ENCODE measurements around the gene SV2C. TPM values are rescaled to one million over a fixed set of nuclear protein-coding genes. Genes with fewer than 3 reads are reported as not detected.

The SV2C gene
- total RNA-seq, 2 donors from 2014 or later, result not detected

DNA sequence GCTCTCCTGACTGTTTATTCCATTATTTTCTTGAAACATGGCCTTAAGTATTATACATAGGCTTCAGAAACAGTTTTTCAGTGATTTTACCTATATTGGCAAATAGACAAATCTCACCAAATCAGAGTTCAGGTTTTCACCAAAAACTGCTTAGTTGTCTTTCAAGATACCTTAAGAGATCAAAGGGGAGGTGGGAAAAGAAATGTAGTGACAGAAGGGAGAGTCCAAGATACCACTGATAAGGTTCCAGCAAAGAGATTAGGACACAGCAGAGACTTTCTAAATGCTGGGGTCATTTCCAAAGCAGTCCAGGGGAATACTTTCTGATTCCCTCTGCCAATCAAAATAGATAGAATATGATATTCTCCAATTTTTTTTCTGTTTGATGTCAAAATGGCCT is 246.2 kb downstream of the SV2C start:
- TF ChIP-seq, protein P1, sequence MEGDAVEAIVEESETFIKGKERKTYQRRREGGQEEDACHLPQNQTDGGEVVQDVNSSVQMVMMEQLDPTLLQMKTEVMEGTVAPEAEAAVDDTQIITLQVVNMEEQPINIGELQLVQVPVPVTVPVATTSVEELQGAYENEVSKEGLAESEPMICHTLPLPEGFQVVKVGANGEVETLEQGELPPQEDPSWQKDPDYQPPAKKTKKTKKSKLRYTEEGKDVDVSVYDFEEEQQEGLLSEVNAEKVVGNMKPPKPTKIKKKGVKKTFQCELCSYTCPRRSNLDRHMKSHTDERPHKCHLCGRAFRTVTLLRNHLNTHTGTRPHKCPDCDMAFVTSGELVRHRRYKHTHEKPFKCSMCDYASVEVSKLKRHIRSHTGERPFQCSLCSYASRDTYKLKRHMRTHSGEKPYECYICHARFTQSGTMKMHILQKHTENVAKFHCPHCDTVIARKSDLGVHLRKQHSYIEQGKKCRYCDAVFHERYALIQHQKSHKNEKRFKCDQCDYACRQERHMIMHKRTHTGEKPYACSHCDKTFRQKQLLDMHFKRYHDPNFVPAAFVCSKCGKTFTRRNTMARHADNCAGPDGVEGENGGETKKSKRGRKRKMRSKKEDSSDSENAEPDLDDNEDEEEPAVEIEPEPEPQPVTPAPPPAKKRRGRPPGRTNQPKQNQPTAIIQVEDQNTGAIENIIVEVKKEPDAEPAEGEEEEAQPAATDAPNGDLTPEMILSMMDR (conservative IDR thresholded peaks at IDR 0.05), result no peak

DNA sequence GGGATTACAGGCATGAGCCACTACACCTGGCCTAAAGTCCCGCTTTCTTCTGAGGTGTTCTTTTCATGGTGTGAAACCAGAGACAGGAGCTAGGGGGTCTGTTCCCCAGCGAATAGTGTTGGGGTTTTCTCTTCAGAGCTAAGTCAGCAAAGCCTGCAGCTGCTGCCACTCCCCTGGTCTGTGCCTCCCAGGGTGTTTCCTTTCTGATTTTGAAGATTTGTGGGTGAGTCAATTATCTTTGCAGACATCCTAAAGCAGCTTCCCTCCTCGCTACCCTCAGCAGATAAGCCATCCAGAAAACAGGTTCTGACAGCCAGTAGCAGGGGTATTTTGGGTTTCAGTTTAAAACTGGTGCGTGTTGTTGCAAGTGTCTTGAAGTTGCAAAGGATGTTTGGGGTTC is 247.9 kb downstream of the SV2C start:
- whole genome bisulfite sequencing, 2 experiments (ENCODE audit: insufficient coverage in 1 of 2, insufficient read length in 1 of 2), result 86 to 100% methylated on average over 2 to 4 of the region's 4 CpGs
- peaks cover 43% of the 10 kb centered on the region for H3K4me1 ChIP-seq (ENCODE audit: control insufficient read depth, insufficient read depth, low read length)
- H3K4me1 Mint-ChIP-seq, result peaks cover 76% of the 10 kb centered on the region
- peaks cover 5% of the 10 kb centered on the region for H3K36me3 Mint-ChIP-seq (ENCODE audit: low read depth)
- TF ChIP-seq, protein P1 (conservative IDR thresholded peaks at IDR 0.05), result no peak
- no peak overlapping the region for H3K9ac ChIP-seq (ENCODE audit: extremely low read depth, low read length, poor library complexity, severe bottlenecking)
- no peaks in the 10 kb centered on the region for H3K27me3 Mint-ChIP-seq (ENCODE audit: insufficient read depth)
- H3K27me3 ChIP-seq (ENCODE audit: control insufficient read depth, insufficient read depth, low read length, poor library complexity, severe bottlenecking), result no peaks in the 10 kb centered on the region
- H3K4me3 ChIP-seq (ENCODE audit: low read length), result peak overlapping the region; percentile 63
- no peaks in the 10 kb centered on the region for H3K36me3 ChIP-seq (ENCODE audit: control insufficient read depth, insufficient read depth, low read length)
- no peak for DNase-seq
- H3K4me3 Mint-ChIP-seq, result peak overlapping the region; percentile 27
- peaks cover 5% of the 10 kb centered on the region for H3K9me3 Mint-ChIP-seq
- no peak overlapping the region for H3K27ac ChIP-seq (ENCODE audit: low read depth, low read length)
- H3K9me3 ChIP-seq (ENCODE audit: control insufficient read depth, low read length), result peaks cover under 1% of the 10 kb centered on the region
- H3K27ac Mint-ChIP-seq, result peak overlapping the region; percentile 92

More for the DNA sequence above, 246.2 kb downstream of the SV2C start:
- H3K27me3 Mint-ChIP-seq (ENCODE audit: insufficient read depth), result no peaks in the 10 kb centered on the region
- no peak overlapping the region for H3K9ac ChIP-seq (ENCODE audit: extremely low read depth, low read length, poor library complexity, severe bottlenecking)
- no peak for DNase-seq
- H3K9me3 ChIP-seq (ENCODE audit: control insufficient read depth, low read length), result no peaks in the 10 kb centered on the region
- no peak overlapping the region for H3K27ac ChIP-seq (ENCODE audit: low read depth, low read length)
- no peaks in the 10 kb centered on the region for H3K36me3 Mint-ChIP-seq (ENCODE audit: low read depth)
- H3K36me3 ChIP-seq (ENCODE audit: control insufficient read depth, insufficient read depth, low read length), result no peaks in the 10 kb centered on the region
- H3K4me3 Mint-ChIP-seq, result no peak overlapping the region
- H3K9me3 Mint-ChIP-seq, result no peaks in the 10 kb centered on the region
- peaks cover 84% of the 10 kb centered on the region for H3K4me1 Mint-ChIP-seq
- H3K27ac Mint-ChIP-seq, result no peak overlapping the region
- H3K27me3 ChIP-seq (ENCODE audit: control insufficient read depth, insufficient read depth, low read length, poor library complexity, severe bottlenecking), result no peaks in the 10 kb centered on the region
- H3K4me1 ChIP-seq (ENCODE audit: control insufficient read depth, insufficient read depth, low read length), result peaks cover 45% of the 10 kb centered on the region
- no peak overlapping the region for H3K4me3 ChIP-seq (ENCODE audit: low read length)

DNA sequence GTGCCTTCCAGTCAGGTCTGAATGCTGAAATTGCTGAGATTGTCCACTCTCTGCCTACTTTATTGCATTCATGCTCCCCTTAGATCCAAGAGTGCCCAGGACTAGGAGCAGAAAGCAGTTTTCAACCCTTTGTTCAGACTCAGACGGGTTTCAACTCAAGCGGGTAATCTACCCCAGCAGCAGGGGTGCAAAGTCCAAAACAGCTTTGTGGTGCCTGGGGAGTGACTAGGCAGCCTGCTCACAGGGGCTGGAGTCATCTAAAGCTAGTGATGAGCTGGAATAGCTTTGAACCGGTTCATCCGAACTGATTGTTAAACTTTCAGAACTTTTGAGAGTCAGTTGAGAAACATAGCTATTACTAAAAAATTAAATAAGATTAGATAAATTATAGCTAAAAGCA is 248.9 kb downstream of the SV2C start:
- Mint-ChIP-seq H3K9me3 (peaks cover 14% of the 10 kb centered on the region), H3K4me1 (peaks cover 70% of the 10 kb centered on the region), H3K27ac (peak overlapping the region; percentile 92), H3K27me3 (ENCODE audit: insufficient read depth) (no peaks in the 10 kb centered on the region), H3K36me3 (ENCODE audit: low read depth) (peaks cover 11% of the 10 kb centered on the region), H3K4me3 (peak overlapping the region; percentile 27)
- no peak overlapping the region for H3K27ac ChIP-seq (ENCODE audit: low read depth, low read length)
- H3K27me3 ChIP-seq (ENCODE audit: control insufficient read depth, insufficient read depth, low read length, poor library complexity, severe bottlenecking), result no peaks in the 10 kb centered on the region
- peaks cover 10% of the 10 kb centered on the region for H3K9me3 ChIP-seq (ENCODE audit: control insufficient read depth, low read length)
- peak overlapping the region; percentile 63 for H3K4me3 ChIP-seq (ENCODE audit: low read length)
- DNase-seq, result peak; percentile 74
- TF ChIP-seq, protein P1 (conservative IDR thresholded peaks at IDR 0.05), result no peak
- 60% methylated on average over 4 of the region's 4 CpGs; no CpG with 5 or more reads in 1 of the 2 experiments for WGBS, 2 experiments (ENCODE audit: insufficient coverage in 1 of 2, insufficient read length in 1 of 2)
- peak overlapping the region; percentile 31 for H3K9ac ChIP-seq (ENCODE audit: extremely low read depth, low read length, poor library complexity, severe bottlenecking)
- H3K36me3 ChIP-seq (ENCODE audit: control insufficient read depth, insufficient read depth, low read length), result no peaks in the 10 kb centered on the region
- peaks cover 35% of the 10 kb centered on the region for H3K4me1 ChIP-seq (ENCODE audit: control insufficient read depth, insufficient read depth, low read length)

Data from endodermal cell (in vitro differentiated cells).